PC-9 (cell line): ENCODE results near the gene PPP1R15A. TPM values are rescaled to one million over a fixed set of nuclear protein-coding genes. Genes with fewer than 3 reads are reported as not detected.

Source experiments
- BruUV-seq: library from RNA; stranded (reverse); fragments of 400-500 nt; replicated peaks from 2 replicates; lab custom pipeline; 2021; lab: Mats Ljungman, UMichigan
- CTCF ChIA-PET: fragments of 300-600 bp; sonication (Branson Sonifier 250); formaldehyde crosslinking; loops from one replicate; lab custom pipeline; 2022; ENCODE audit warnings: antibody characterized with exemption; lab: Charles Lee
- POLR2A ChIA-PET: fragments of 300-600 bp; sonication (Branson Sonifier 250); formaldehyde crosslinking; loops from one replicate; lab custom pipeline; 2022; ENCODE audit warnings: antibody characterized with exemption; ENCODE audit not compliant: unreplicated experiment; lab: Charles Lee
- DNase-seq, 2 experiments: peaks; one replicate each; pipeline versions ENCODE4 v3.0.0 to v3.0.0-alpha.2; 2015 to 2022; ENCODE audit warnings: mixed read lengths in 1 of 2
- H2AFZ ChIP-seq: fragments of 200-600 bp; sonication (generic); 2 replicates; pipeline ENCODE4 v1.8.1; 2017; ENCODE audit warnings: antibody characterized with exemption
- H3F3A ChIP-seq: fragments of 200-600 bp; sonication (generic); 2 replicates; pipeline ENCODE4 v1.8.1; 2017; ENCODE audit warnings: antibody characterized with exemption, mild to moderate bottlenecking, low read depth; ENCODE audit not compliant: insufficient read depth
- H3K27ac ChIP-seq: fragments of 200-600 bp; sonication (generic); 2 replicates; pipeline ENCODE4 v1.6.1; 2016; ENCODE audit warnings: mixed run types
- H3K27me3 ChIP-seq: fragments of 200-600 bp; sonication (generic); 2 replicates; pipeline ENCODE4 v1.6.1; 2016; ENCODE audit warnings: low read depth, mixed run types; ENCODE audit not compliant: insufficient read depth
- H3K36me3 ChIP-seq: fragments of 200-600 bp; sonication (generic); 2 replicates; pipeline ENCODE4 v1.6.1; 2016; ENCODE audit warnings: low read depth, mixed run types
- H3K4me1 ChIP-seq: fragments of 200-600 bp; sonication (generic); replicated peaks from 2 replicates; pipeline ENCODE4 v1.6.1; 2016; ENCODE audit warnings: mixed run types; ENCODE audit not compliant: insufficient read depth
- H3K4me2 ChIP-seq: fragments of 200-600 bp; sonication (generic); 2 replicates; pipeline ENCODE4 v1.6.1; 2017; ENCODE audit warnings: mixed run types
- H3K4me3 ChIP-seq: fragments of 200-600 bp; sonication (generic); 2 replicates; pipeline ENCODE4 v1.6.1; 2016; ENCODE audit warnings: mixed run types
- H3K79me2 ChIP-seq: fragments of 200-600 bp; sonication (generic); 2 replicates; pipeline ENCODE4 v1.6.1; 2017; ENCODE audit warnings: low read depth, mixed run types
- H3K9me2 ChIP-seq: fragments of 200-600 bp; sonication (generic); 2 replicates; pipeline ENCODE4 v1.8.1; 2017; ENCODE audit warnings: mild to moderate bottlenecking; ENCODE audit not compliant: insufficient read depth
- H3K9me3 ChIP-seq: fragments of 200-600 bp; sonication (generic); 2 replicates; pipeline ENCODE4 v1.8.1; 2016; ENCODE audit warnings: low read depth; ENCODE audit not compliant: insufficient read depth
- H4K20me1 ChIP-seq: fragments of 200-600 bp; sonication (generic); 2 replicates; pipeline ENCODE4 v1.8.1; 2017; ENCODE audit not compliant: insufficient read depth
- EZH2 ChIP-seq: fragments of 200-600 bp; sonication (generic); IDR thresholded peaks from 2 replicates; pipeline ENCODE4 v1.8.0; 2017; ENCODE audit warnings: antibody characterized with exemption, low read depth
- intact Hi-C: fragments of 100-400 bp; cut with micrococcal nuclease; formaldehyde crosslinking; loops from one replicate; pipeline ENCODE4 v1.10.0; 2022; ENCODE audit not compliant: unreplicated experiment
- total RNA-seq: library from RNA; stranded (reverse); gene quantifications from 2 replicates; pipeline ENCODE4 v1.2.3, GENCODE V29; 2021
- TF ChIP-seq, protein P1 (sequence below): fragments of 200-600 bp; sonication (generic); conservative IDR thresholded peaks from 2 replicates; pipeline ENCODE4 v1.6.1; 2017; ENCODE audit warnings: mixed run types, antibody characterized with exemption, mild to moderate bottlenecking, moderate library complexity

The PPP1R15A gene
- total RNA-seq, 1 experiment from 2014 or later = 49.5 TPM

DNA sequence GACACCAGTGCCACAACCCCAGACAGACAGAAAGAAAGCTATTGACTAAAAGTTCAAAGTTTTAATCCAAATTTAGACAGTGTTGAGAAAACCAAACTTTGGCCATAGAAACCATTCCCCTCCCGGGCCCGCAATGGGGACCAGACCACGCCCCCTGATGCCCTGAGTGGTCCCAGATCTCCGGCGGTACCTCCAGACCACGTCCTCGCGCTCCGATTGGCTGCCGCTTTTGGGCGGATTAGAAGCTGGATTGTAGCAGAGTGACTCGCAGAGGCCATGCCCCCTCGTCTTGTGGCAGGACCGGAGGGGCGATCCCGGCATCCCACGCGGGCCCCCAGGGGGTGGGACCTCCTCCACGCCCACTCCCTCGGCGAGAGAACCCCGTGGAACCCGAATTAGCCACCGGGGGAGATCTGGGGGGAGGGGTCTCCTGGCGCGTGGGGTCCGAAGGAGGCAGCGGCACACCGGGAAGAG lies 35.1 kb upstream of the PPP1R15A start:
- intact Hi-C loops = loop anchor here (2.0 to 5.0 kb wide), 2 partner anchors 35 to 126 kb away; partner anchors contain the start of gene PPP1R15A

DNA sequence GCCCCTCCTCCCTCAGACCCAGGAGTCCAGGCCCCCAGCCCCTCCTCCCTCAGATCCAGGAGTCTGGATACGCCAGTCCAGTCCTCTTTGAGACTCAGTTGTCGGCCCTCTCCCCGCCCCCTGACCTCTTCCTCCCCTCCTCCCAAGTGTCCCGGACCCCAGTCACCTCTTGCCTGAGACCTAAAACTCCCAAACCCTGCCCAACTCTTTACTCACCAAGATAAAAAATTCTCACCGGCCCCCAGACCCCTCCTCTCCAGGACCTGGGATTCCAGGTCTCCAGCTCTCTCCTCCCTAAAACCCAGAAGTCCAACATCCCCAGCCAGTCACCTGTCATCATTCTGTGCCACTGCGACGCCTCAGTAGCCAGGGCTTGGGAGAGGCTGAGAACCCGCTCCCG lies 34.5 kb upstream of the PPP1R15A start:
- Histone ChIP-seq H3K4me3 (no peak overlapping the region), H3K9me2 (no peaks in the 10 kb centered on the region), H3K4me1 (no peaks in the 10 kb centered on the region), H3K36me3 (no peaks in the 10 kb centered on the region), H2AFZ (no peak overlapping the region), H3K27me3 (no peaks in the 10 kb centered on the region), H3K79me2 (no peaks in the 10 kb centered on the region), H3F3A (peaks cover 12% of the 10 kb centered on the region), H3K9me3 (no peaks in the 10 kb centered on the region), H3K27ac (no peak overlapping the region), H4K20me1 (no peaks in the 10 kb centered on the region), H3K4me2 (peak overlapping the region; percentile 85)
- CTCF ChIA-PET = no interaction called here
- no TSS peak for BruUV-seq
- DNase-seq = no peak
- TF ChIP-seq EZH2 = no peak
- TF ChIP-seq, protein P1, sequence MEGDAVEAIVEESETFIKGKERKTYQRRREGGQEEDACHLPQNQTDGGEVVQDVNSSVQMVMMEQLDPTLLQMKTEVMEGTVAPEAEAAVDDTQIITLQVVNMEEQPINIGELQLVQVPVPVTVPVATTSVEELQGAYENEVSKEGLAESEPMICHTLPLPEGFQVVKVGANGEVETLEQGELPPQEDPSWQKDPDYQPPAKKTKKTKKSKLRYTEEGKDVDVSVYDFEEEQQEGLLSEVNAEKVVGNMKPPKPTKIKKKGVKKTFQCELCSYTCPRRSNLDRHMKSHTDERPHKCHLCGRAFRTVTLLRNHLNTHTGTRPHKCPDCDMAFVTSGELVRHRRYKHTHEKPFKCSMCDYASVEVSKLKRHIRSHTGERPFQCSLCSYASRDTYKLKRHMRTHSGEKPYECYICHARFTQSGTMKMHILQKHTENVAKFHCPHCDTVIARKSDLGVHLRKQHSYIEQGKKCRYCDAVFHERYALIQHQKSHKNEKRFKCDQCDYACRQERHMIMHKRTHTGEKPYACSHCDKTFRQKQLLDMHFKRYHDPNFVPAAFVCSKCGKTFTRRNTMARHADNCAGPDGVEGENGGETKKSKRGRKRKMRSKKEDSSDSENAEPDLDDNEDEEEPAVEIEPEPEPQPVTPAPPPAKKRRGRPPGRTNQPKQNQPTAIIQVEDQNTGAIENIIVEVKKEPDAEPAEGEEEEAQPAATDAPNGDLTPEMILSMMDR = no peak
- intact Hi-C loops = loop anchor here (2.0 to 5.0 kb wide), 2 partner anchors 35 to 125 kb away; partner anchors contain the start of gene PPP1R15A
- POLR2A ChIA-PET = interaction anchor here (0.6 to 0.7 kb wide), 2 partner anchors 27 to 42 kb away, joined by 5 to 10 read pairs; partner anchors contain the start of gene BCAT2

More for the DNA sequence above, 35.1 kb upstream of the PPP1R15A start:
- no peaks in the 10 kb centered on the region for H3K4me1 ChIP-seq
- no peaks in the 10 kb centered on the region for H3K9me2 ChIP-seq
- H3K27me3 ChIP-seq = no peaks in the 10 kb centered on the region
- H3K4me3 ChIP-seq = peak overlapping the region; percentile 67
- CTCF ChIA-PET = interaction anchor here (0.6 kb wide), 1 partner anchor 44 kb away, joined by 6 read pairs; no protein-coding TSS in a partner anchor
- no peaks in the 10 kb centered on the region for H4K20me1 ChIP-seq
- TF ChIP-seq, protein P1 = no peak
- no peak for TF ChIP-seq EZH2
- no peak overlapping the region for H3K27ac ChIP-seq
- no peaks in the 10 kb centered on the region for H3K79me2 ChIP-seq
- H3K36me3 ChIP-seq = no peaks in the 10 kb centered on the region
- no peaks in the 10 kb centered on the region for H3K9me3 ChIP-seq
- BruUV-seq = TSS peak; percentile 32
- POLR2A ChIA-PET = interaction anchor here (0.5 to 0.7 kb wide), 4 partner anchors 26 to 388 kb away, joined by 3 to 10 read pairs (median 4); partner anchors contain the start of gene BCAT2
- H2AFZ ChIP-seq = peak overlapping the region; percentile 83
- H3F3A ChIP-seq = peaks cover 12% of the 10 kb centered on the region
- peak overlapping the region; percentile 85 for H3K4me2 ChIP-seq
- peak; percentile 77 to 87 for DNase-seq

DNA sequence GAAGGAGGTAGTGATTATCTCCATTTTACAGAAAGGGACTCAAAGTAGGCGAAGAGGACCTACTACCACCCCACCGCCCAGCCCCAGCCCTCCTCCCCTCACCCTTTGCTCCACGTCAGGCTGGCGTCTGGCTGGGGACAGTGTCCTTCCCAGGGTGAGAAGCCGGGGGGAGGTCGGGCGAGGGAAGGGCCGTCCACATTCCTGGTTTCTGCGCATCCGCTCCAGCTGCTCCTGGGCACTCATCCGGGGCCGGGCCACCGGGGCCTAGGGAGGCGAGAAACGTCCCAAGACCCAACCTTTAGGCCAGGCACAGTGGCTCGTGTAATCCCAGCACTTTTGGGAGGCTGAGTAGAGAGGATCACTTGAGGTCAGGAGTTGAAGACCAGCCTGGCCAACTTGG lies 31.2 kb upstream of the PPP1R15A start:
- POLR2A ChIA-PET = no interaction called here
- CTCF ChIA-PET = interaction anchor here (0.6 to 1.7 kb wide), 5 partner anchors 15 to 1332 kb away, joined by 3 to 10 read pairs (median 7); no protein-coding TSS in a partner anchor

More for the DNA sequence above, 31.2 kb upstream of the PPP1R15A start:
- intact Hi-C loops = no loop called here
- H3K27me3 ChIP-seq = no peaks in the 10 kb centered on the region
- H3K4me3 ChIP-seq = no peak overlapping the region
- H4K20me1 ChIP-seq = no peaks in the 10 kb centered on the region
- peaks cover 18% of the 10 kb centered on the region for H3F3A ChIP-seq
- no peak for TF ChIP-seq EZH2
- TF ChIP-seq, protein P1 = no peak
- no peaks in the 10 kb centered on the region for H3K79me2 ChIP-seq
- no peak overlapping the region for H3K4me2 ChIP-seq
- no peaks in the 10 kb centered on the region for H3K9me2 ChIP-seq
- no peak for DNase-seq
- no peaks in the 10 kb centered on the region for H3K36me3 ChIP-seq
- H3K9me3 ChIP-seq = no peaks in the 10 kb centered on the region
- H2AFZ ChIP-seq = no peak overlapping the region
- H3K4me1 ChIP-seq = no peaks in the 10 kb centered on the region
- BruUV-seq = no TSS peak
- no peak overlapping the region for H3K27ac ChIP-seq
